ENCODE results near the gene KLRK1.
"Not testable (repeated sequence)": the region's sequence is repeated elsewhere in the genome, so short reads cannot be mapped to it uniquely, and the experiment has no call there.

Gene KLRK1

DNA sequence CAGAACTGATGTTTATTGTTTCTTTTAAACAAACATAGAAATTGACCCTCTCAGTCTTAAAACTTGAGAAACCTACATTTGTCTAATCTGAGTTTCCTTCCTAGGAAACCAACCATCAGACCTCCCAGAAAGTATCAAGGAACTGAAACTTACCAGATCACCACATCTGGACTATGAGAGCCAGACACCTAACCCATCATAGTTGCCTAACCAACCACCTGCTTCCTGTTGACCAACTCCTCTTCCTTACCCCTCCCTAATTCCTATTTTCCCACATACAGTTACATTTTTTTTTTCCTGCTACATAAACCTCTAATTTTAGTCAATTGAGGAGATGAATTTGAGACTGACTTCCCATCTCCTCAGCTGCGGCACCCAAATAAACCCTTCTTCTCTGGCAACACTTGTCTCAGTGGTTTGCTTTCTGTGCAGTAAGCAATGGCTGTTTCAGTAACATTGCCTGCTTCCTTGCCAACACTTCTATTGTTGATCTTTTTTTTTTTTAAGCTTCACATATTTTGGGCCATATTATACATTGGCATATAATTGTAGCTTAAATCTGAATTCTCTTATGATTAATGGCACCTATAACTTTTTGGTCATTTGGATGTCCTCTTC, 47.8 kb downstream of the KLRK1 start:
- ChIA-PET POLR2A (no interaction called here), CTCF (interaction anchor here (0.9 kb wide), 1 partner anchor 221 kb away, joined by 4 read pairs; no protein-coding TSS in a partner anchor)
- no peak for DNase-seq (ENCODE audit: low read depth, low spot score)
- TF ChIP-seq, protein P1, sequence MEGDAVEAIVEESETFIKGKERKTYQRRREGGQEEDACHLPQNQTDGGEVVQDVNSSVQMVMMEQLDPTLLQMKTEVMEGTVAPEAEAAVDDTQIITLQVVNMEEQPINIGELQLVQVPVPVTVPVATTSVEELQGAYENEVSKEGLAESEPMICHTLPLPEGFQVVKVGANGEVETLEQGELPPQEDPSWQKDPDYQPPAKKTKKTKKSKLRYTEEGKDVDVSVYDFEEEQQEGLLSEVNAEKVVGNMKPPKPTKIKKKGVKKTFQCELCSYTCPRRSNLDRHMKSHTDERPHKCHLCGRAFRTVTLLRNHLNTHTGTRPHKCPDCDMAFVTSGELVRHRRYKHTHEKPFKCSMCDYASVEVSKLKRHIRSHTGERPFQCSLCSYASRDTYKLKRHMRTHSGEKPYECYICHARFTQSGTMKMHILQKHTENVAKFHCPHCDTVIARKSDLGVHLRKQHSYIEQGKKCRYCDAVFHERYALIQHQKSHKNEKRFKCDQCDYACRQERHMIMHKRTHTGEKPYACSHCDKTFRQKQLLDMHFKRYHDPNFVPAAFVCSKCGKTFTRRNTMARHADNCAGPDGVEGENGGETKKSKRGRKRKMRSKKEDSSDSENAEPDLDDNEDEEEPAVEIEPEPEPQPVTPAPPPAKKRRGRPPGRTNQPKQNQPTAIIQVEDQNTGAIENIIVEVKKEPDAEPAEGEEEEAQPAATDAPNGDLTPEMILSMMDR (IDR thresholded peaks at IDR 0.05; ENCODE audit: insufficient read depth, low read length, missing control alignments): no peak
- no peak overlapping the region for H3K4me3 ChIP-seq (ENCODE audit: low read depth, low read length)

DNA sequence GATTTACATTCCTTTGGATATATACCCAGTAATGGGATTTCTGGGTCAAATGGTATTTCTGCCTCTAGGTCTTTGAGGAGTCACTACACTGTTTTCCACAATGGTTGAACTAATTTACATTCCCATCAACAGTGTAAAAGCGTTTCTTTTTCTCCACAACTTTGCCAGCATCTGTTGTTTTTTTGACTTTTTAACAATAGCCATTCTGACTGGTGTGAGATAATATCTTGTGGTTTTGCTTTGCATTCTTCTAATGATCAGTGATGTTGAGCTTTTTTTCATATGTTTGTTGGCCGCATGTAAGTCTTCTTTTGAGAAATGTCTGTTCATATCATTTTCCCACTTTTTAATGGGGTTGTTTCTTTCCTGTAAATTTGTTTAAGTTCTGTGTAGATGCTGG, 48.9 kb downstream of the KLRK1 start:
- CTCF ChIA-PET: interaction anchor here (0.8 to 1.2 kb wide), 2 partner anchors 9 to 26 kb away, joined by 3 to 4 read pairs; no protein-coding TSS in a partner anchor
- DNase-seq (ENCODE audit: low read depth, low spot score); POLR2A ChIA-PET; H3K4me3 ChIP-seq (ENCODE audit: low read depth, low read length): not testable (repeated sequence)

DNA sequence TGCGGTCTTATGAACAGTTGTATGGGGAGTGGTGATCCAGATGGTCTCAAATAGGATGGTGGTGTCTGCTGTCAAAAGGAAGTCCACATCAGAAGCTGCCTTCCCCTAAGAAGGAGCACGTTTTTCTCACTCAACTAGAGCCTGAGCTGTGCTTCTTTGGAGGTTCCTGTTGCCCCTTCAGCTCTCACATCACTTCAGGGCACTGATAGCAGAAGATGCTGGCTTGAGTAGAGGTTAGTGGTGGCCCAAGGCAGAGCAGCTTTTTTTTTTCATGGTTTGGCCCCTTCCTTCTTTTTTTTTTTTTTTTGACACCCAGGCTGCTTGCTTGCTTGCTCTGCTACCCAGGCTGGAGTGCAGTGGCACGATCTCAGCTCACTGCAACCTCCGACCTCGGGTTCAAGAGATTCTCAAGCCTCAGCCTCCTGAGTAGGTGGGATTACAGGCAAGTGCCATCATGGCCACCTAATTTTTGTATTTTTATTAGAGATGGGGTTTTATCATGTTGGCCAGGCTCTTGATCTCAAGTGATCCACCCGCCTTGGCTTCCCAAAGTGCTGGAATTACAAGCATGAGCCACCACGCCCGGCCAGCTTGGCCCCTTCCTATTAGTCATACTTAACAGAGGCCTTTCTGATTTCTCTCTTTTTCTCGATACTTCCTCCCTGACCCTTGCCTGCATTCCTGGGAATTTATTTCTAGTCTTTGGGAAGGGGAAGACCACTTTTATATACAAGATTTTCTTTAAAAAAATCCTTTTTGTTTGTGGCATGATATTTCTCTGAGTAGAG, 50.6 kb downstream of the KLRK1 start:
- TF ChIP-seq, protein P1 (IDR thresholded peaks at IDR 0.05; ENCODE audit: insufficient read depth, low read length, missing control alignments): no peak
- no peak overlapping the region for H3K4me3 ChIP-seq (ENCODE audit: low read depth, low read length)
- ChIA-PET CTCF (no interaction called here), POLR2A (no interaction called here)
- no peak for DNase-seq (ENCODE audit: low read depth, low spot score)

DNA sequence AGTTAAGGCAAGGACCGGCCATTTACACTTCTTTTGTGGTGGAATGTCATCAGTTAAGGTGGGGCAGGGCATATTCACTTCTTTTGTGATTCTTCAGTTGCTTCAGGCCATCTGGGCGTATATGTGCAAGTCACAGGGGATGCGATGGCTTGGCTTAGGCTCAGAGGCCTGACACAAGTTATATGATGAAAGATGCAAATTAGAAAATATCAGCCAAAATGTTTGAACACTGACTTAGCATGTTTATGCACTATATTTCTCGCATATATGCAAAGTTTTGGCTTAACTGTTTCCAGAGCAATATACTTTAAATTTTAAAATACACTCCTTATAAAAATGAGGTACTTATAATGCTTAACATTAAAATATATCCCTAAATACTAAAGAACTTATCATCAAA, 51.4 kb downstream of the KLRK1 start:
- POLR2A ChIA-PET; DNase-seq (ENCODE audit: low read depth, low spot score); CTCF ChIA-PET: not testable (repeated sequence)

DNA sequence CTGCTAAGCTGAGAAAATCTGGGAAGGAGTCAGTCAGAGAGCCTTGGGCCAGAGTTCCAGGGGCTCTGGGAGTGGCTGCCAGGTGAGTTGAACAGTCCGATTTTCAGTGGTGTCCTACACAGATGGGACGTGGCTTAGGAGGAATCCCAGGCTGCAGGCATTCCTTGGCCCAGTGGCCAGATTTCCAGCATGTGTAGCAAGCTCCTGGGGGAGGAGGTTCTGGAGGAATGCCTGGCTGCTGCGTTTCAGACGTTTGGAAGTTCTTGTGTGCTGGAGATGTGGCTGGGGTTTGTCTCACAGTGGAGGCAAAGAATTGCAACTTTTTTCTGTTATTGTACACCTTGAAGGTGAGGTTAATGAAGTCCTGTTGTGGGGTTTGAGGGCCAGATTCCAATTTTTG, 53.6 kb downstream of the KLRK1 start:
- H3K4me3 ChIP-seq (ENCODE audit: low read depth, low read length); DNase-seq (ENCODE audit: low read depth, low spot score); CTCF ChIA-PET; POLR2A ChIA-PET: not testable (repeated sequence)

More for the DNA sequence above, 51.4 kb downstream of the KLRK1 start:
- H3K4me3 ChIP-seq (ENCODE audit: low read depth, low read length): not testable (repeated sequence)

DNA sequence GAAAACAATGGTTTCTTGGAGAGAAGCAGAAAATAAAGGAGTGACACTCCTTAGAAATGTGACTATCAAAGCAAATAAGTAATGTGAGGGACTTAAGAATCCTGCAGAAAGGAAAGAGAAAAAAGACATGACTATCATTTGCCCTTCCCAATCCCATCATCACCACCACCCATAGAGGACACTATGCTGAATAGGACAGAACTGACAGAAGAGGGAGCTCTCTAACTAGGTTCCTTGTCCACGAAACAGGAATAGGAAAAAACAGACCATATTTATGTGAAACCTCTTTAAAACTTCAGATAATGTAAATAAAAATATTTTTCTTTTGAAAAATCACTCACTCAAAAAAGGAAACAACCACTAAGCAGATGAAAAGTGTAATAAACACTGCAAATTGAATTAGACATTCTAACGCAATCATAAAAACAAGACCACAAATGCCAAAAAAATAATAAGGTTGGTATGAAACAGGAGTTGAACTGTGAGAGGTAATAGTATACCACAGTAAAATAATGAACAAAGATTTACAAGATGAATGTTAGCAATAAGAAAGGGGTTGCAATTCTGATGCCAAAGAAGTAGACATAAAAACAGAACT, 58.1 kb downstream of the KLRK1 start:
- DNase-seq (ENCODE audit: low read depth, low spot score): peak; percentile 2
- CTCF ChIA-PET: interaction anchor here (1.0 to 4.4 kb wide), 6 partner anchors 9 to 419 kb away, joined by 3 to 33 read pairs (median 4); no protein-coding TSS in a partner anchor
- TF ChIP-seq, protein P1 (IDR thresholded peaks at IDR 0.05; ENCODE audit: insufficient read depth, low read length, missing control alignments): peak; percentile 69
- POLR2A ChIA-PET: no interaction called here
- H3K4me3 ChIP-seq (ENCODE audit: low read depth, low read length): no peak overlapping the region

DNA sequence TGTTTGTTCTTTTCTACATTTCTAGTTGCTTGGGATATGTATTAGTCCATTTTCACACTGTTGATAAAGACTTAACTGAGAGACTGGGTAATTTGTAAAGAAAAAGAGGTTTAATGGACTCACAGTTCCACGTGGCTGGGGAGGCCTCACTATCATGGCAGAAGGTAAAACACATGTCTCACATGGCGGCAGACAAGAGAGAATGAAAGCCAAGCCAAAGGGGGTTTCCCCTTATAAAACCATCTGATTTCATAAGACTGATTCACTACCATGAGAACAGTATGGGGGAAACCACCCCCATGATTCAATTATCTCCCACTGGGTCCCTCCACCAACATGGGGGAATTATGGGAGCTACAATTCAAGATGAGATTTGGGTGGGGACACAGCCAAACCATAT, 61.1 kb downstream of the KLRK1 start:
- CTCF ChIA-PET: interaction anchor here (4.4 kb wide), 1 partner anchor 235 kb away, joined by 33 read pairs; no protein-coding TSS in a partner anchor
- H3K4me3 ChIP-seq (ENCODE audit: low read depth, low read length); POLR2A ChIA-PET; DNase-seq (ENCODE audit: low read depth, low spot score): not testable (repeated sequence)

All from AG04449 (cell line).